ACC112 (cell line): Measurements from ENCODE around the gene RRAS2.
"Not testable (repeated sequence)": the region's sequence is repeated elsewhere in the genome, so short reads cannot be mapped to it uniquely, and the experiment has no call there.

Experiments
- H2AFZ ChIP-seq: fragments of 200-600 bp; sonication (generic); one replicate; pipeline ENCODE4 v1.6.0; 2017; ENCODE audit warnings: antibody characterized with exemption, low read length; ENCODE audit not compliant: unreplicated experiment
- H3K27ac ChIP-seq: fragments of 200-600 bp; sonication (generic); 2 replicates; pipeline ENCODE4 v1.5.1; 2014; ENCODE audit warnings: low read depth, mild to moderate bottlenecking, antibody characterized with exemption, low read length, moderate library complexity
- H3K27me3 ChIP-seq: fragments of 200-600 bp; sonication (generic); 2 replicates; pipeline ENCODE4 v1.6.1; 2014; ENCODE audit warnings: mild to moderate bottlenecking, antibody characterized with exemption, low read length, moderate library complexity, mixed read lengths; ENCODE audit not compliant: insufficient read depth
- H3K36me3 ChIP-seq: fragments of 200-600 bp; sonication (generic); 2 replicates; pipeline ENCODE4 v1.6.1; 2016; ENCODE audit warnings: mild to moderate bottlenecking, antibody characterized with exemption, low read length, moderate library complexity, mixed read lengths; ENCODE audit not compliant: insufficient read depth
- H3K4me1 ChIP-seq: fragments of 200-600 bp; sonication (generic); one replicate; pipeline ENCODE4 v1.6.1; 2016; ENCODE audit warnings: low read length, mixed read lengths; ENCODE audit not compliant: insufficient read depth, unreplicated experiment, control insufficient read depth
- H3K4me3 ChIP-seq: fragments of 200-600 bp; sonication (generic); 2 replicates; pipeline ENCODE4 v1.5.1; 2014; ENCODE audit warnings: mild to moderate bottlenecking, low read depth, low read length
- H3K79me2 ChIP-seq: fragments of 200-600 bp; sonication (generic); one replicate; pipeline ENCODE4 v1.6.0; 2016; ENCODE audit warnings: low read length; ENCODE audit not compliant: control insufficient read depth, unreplicated experiment, insufficient read depth

Gene RRAS2

GRCh38 chr11:14354604-14355003 lies 4.4 kb downstream of the RRAS2 start:
- H3K4me3 ChIP-seq, H2AFZ ChIP-seq, H3K27ac ChIP-seq, H3K27me3 ChIP-seq: not testable (repeated sequence)
- peaks cover 25% of the 10 kb centered on the region for H3K4me1 ChIP-seq
- peaks cover 15% of the 10 kb centered on the region for H3K36me3 ChIP-seq
- peaks cover 95% of the 10 kb centered on the region for H3K79me2 ChIP-seq

- peaks cover 25% of the 10 kb centered on the region for H3K4me1 ChIP-seq
- peaks cover 94% of the 10 kb centered on the region for H3K79me2 ChIP-seq
These were observed 8.2 kb downstream of the RRAS2 start for GRCh38 chr11:14350716-14351238.

GRCh38 chr11:14350215-14350614 lies 8.8 kb downstream of the RRAS2 start:
- H3K4me3 ChIP-seq = no peak overlapping the region
- peaks cover 28% of the 10 kb centered on the region for H3K36me3 ChIP-seq
- H3K4me1 ChIP-seq = peaks cover 20% of the 10 kb centered on the region
- H3K79me2 ChIP-seq = peaks cover 94% of the 10 kb centered on the region
- H3K27me3 ChIP-seq = no peaks in the 10 kb centered on the region
- no peak overlapping the region for H2AFZ ChIP-seq
- H3K27ac ChIP-seq = no peak overlapping the region

More at GRCh38 chr11:14350716-14351238, 8.2 kb downstream of the RRAS2 start:
- no peak overlapping the region for H2AFZ ChIP-seq
- H3K36me3 ChIP-seq = peaks cover 23% of the 10 kb centered on the region
- no peak overlapping the region for H3K27ac ChIP-seq
- no peak overlapping the region for H3K4me3 ChIP-seq
- H3K27me3 ChIP-seq = no peaks in the 10 kb centered on the region

DNA sequence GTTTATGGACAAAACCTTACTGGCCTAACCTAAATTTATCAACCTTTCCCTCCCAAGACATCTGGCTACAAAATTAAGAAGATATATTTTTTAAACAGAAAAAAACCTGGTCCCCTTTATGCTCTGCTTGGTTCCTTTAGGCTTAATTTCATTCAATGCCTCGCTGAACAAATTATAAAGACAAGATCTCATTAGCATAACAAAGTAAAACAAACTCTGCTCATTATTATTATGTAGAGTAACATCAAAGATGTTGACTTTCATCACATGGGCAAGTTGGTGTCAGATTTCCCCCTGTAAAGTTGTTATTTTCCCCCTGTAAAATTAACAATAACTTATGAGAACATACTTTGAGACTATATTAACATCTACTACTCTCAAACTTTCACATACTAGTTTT lies 11.0 kb downstream of the RRAS2 start:
- H3K79me2 ChIP-seq = peaks cover 92% of the 10 kb centered on the region
- no peaks in the 10 kb centered on the region for H3K27me3 ChIP-seq
- H3K27ac ChIP-seq = no peak overlapping the region
- peaks cover 36% of the 10 kb centered on the region for H3K36me3 ChIP-seq
- no peak overlapping the region for H3K4me3 ChIP-seq
- H3K4me1 ChIP-seq = peaks cover 4% of the 10 kb centered on the region
- H2AFZ ChIP-seq = no peak overlapping the region

- H3K79me2 ChIP-seq = peaks cover 94% of the 10 kb centered on the region
These were observed 11.5 kb downstream of the RRAS2 start for GRCh38 chr11:14347494-14347893.

GRCh38 chr11:14346303-14346955 lies 12.6 kb downstream of the RRAS2 start:
- Histone ChIP-seq H3K36me3 (peaks cover 42% of the 10 kb centered on the region), H3K27ac (no peak overlapping the region), H3K27me3 (no peaks in the 10 kb centered on the region), H2AFZ (no peak overlapping the region), H3K4me3 (no peak overlapping the region), H3K4me1 (peaks cover 9% of the 10 kb centered on the region), H3K79me2 (peaks cover 95% of the 10 kb centered on the region)

More at GRCh38 chr11:14347494-14347893, 11.5 kb downstream of the RRAS2 start:
- no peak overlapping the region for H2AFZ ChIP-seq
- no peaks in the 10 kb centered on the region for H3K27me3 ChIP-seq
- H3K4me3 ChIP-seq = no peak overlapping the region
- H3K4me1 ChIP-seq = peaks cover 4% of the 10 kb centered on the region
- peaks cover 36% of the 10 kb centered on the region for H3K36me3 ChIP-seq
- H3K27ac ChIP-seq = no peak overlapping the region

- no peak overlapping the region for H3K27ac ChIP-seq
- no peak overlapping the region for H2AFZ ChIP-seq
- H3K79me2 ChIP-seq = peaks cover 95% of the 10 kb centered on the region
- H3K4me1 ChIP-seq = peaks cover 16% of the 10 kb centered on the region
- H3K4me3 ChIP-seq = no peak overlapping the region
- peaks cover 36% of the 10 kb centered on the region for H3K36me3 ChIP-seq
- no peaks in the 10 kb centered on the region for H3K27me3 ChIP-seq
These were observed 13.3 kb downstream of the RRAS2 start for GRCh38 chr11:14345668-14346067.

DNA sequence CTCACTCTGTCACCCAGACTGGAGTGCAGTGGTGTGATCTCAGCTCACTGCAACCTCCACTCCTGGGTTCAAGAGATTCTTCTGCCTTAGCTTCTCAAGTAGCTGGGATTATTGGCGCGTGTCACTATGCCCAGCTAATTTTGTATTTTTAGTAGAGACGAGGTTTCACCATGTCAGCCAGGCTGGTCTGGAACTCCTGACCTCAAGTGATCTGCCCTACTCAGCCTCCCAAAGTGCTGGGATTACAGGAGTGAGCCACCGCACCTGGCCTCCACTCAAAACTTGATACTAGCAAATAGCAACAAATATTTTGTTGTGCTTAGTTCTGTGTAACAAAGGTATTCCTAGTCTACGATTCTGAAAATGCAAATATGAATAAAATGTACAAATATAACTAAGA lies 14.0 kb downstream of the RRAS2 start:
- H3K27me3 ChIP-seq, H3K27ac ChIP-seq: not testable (repeated sequence)
- peaks cover 95% of the 10 kb centered on the region for H3K79me2 ChIP-seq

GRCh38 chr11:14342906-14343305 lies 16.1 kb downstream of the RRAS2 start:
- no peak overlapping the region for H2AFZ ChIP-seq
- H3K27ac ChIP-seq = no peak overlapping the region
- H3K27me3 ChIP-seq = no peaks in the 10 kb centered on the region
- no peak overlapping the region for H3K4me3 ChIP-seq
- H3K4me1 ChIP-seq = peaks cover 31% of the 10 kb centered on the region
- H3K79me2 ChIP-seq = peaks cover 93% of the 10 kb centered on the region
- H3K36me3 ChIP-seq = peaks cover 30% of the 10 kb centered on the region

More for the DNA sequence above, 14.0 kb downstream of the RRAS2 start:
- H2AFZ ChIP-seq, H3K4me3 ChIP-seq: not testable (repeated sequence)
- Histone ChIP-seq H3K4me1 (peaks cover 17% of the 10 kb centered on the region), H3K36me3 (peaks cover 33% of the 10 kb centered on the region)

DNA sequence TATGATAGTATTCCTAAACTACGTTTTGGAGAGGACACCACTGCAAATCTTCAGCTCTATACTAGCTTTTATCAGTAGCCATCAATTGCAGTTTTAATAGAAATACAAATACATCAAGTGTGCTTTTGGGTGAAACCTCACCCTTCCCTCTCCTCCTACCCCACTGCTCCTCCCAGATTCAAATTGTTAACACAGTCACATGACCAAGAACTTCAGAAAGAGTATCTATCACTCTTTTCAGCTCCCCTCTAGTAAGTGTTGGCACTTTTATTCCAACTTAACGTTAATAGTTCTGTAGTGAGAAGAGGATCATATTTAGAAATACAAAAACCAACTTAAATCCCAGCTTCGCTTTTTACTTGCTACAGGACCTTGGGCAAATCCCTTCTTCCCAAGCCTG lies 17.0 kb downstream of the RRAS2 start:
- Histone ChIP-seq H3K27ac (no peak overlapping the region), H3K4me1 (peaks cover 38% of the 10 kb centered on the region), H3K36me3 (peaks cover 30% of the 10 kb centered on the region), H2AFZ (no peak overlapping the region), H3K4me3 (no peak overlapping the region), H3K27me3 (no peaks in the 10 kb centered on the region), H3K79me2 (peaks cover 88% of the 10 kb centered on the region)

- Histone ChIP-seq H2AFZ (no peak overlapping the region), H3K27ac (no peak overlapping the region), H3K4me3 (no peak overlapping the region), H3K4me1 (peaks cover 47% of the 10 kb centered on the region), H3K27me3 (no peaks in the 10 kb centered on the region), H3K79me2 (peaks cover 87% of the 10 kb centered on the region), H3K36me3 (peaks cover 19% of the 10 kb centered on the region)
These were observed 18.3 kb downstream of the RRAS2 start for GRCh38 chr11:14340721-14341120.
